DND-41 (cell line): Measurements from ENCODE around the gene MPPE1.
A peak's percentile ranks its signal among the peaks of the same experiment; 100 is the strongest.

Experiments
- ATAC-seq: fragments of 200-7000 bp; cut with Tn5 transposase; 3 replicates; pipeline ENCODE4 v1.9.1; 2021; ENCODE audit warnings: low read depth; ENCODE audit not compliant: insufficient read depth
- DNase-seq: peaks from one replicate; pipeline ENCODE4 v3.0.0-alpha.2; 2020
- H2AFZ ChIP-seq: 2 replicates; pipeline ENCODE4 v1.6.0; 2012; ENCODE audit warnings: low read depth, low read length
- H3K27ac ChIP-seq: 2 replicates; pipeline ENCODE4 v1.5.1; 2012; ENCODE audit warnings: low read length, inconsistent platforms
- H3K27me3 ChIP-seq: fragments of 200-600 bp; sonication (generic); 2 replicates; pipeline ENCODE4 v1.6.0; 2012; ENCODE audit warnings: low read length, mild to moderate bottlenecking, inconsistent platforms; ENCODE audit not compliant: insufficient read depth, poor library complexity
- H3K36me3 ChIP-seq: 2 replicates; pipeline ENCODE4 v1.5.1; 2012; ENCODE audit warnings: low read length, inconsistent platforms; ENCODE audit not compliant: insufficient read depth
- H3K4me1 ChIP-seq: 2 replicates; pipeline ENCODE4 v1.5.1; 2012; ENCODE audit warnings: mild to moderate bottlenecking, low read length; ENCODE audit not compliant: insufficient read depth
- H3K4me2 ChIP-seq: 2 replicates; pipeline ENCODE4 v1.6.0; 2012; ENCODE audit warnings: mild to moderate bottlenecking, moderate library complexity, low read length, inconsistent platforms; ENCODE audit not compliant: insufficient read depth
- H3K4me3 ChIP-seq, 2 experiments: fragments of 200-600 bp in 1 of 2; shearing (Covaris generic) in 1 of 2; 2 replicates each; pipeline ENCODE4 v1.5.1; 2012 to 2016; ENCODE audit warnings: inconsistent platforms in 2 of 2, low read length in 2 of 2, mild to moderate bottlenecking in 2 of 2, low read depth in 1 of 2, moderate library complexity in 1 of 2
- H3K79me2 ChIP-seq: 2 replicates; pipeline ENCODE4 v1.6.0; 2012; ENCODE audit warnings: low read length, inconsistent platforms; ENCODE audit not compliant: insufficient read depth
- H3K9ac ChIP-seq: 2 replicates; pipeline ENCODE4 v1.6.0; 2012; ENCODE audit warnings: low read depth, mild to moderate bottlenecking, inconsistent platforms, low read length, moderate library complexity
- H3K9me3 ChIP-seq: 2 replicates; pipeline ENCODE4 v1.5.1; 2012; ENCODE audit warnings: low read length, moderate library complexity, mild to moderate bottlenecking, inconsistent platforms; ENCODE audit not compliant: insufficient read depth, severe bottlenecking
- H4K20me1 ChIP-seq: 2 replicates; pipeline ENCODE4 v1.6.0; 2012; ENCODE audit warnings: low read length; ENCODE audit not compliant: insufficient read depth
- EZH2 ChIP-seq: IDR thresholded peaks from 3 replicates; pipeline ENCODE4 v1.6.1; 2012; ENCODE audit warnings: borderline replicate concordance, low read depth, mild to moderate bottlenecking, moderate library complexity, low read length, inconsistent platforms; ENCODE audit not compliant: severe bottlenecking
- TF ChIP-seq, protein P1 (sequence below): IDR thresholded peaks from 2 replicates; pipeline ENCODE4 v1.5.1; 2012; ENCODE audit warnings: borderline replicate concordance, low read length, moderate library complexity, mild to moderate bottlenecking; ENCODE audit not compliant: poor library complexity, severe bottlenecking; ENCODE audit errors: extremely low read depth

MPPE1 gene

DNA sequence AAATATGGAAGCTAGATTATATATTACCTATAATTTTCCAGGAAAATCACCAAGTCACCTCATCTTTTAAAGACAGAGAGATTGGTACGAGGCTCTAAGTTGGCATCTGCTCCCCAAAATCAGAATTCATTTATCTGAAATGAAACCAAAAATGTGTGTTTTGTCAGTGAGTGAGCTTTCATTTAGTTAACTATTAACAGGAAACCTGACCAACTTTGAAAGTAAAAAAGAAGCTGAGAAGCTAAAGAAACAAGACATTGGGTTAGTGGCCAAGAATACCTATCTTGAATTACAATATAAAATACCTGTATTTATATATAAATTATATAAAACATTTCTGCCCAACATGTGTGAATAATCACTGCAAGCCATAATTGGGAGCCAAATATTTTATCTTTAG, 1.9 kb downstream of the MPPE1 start:
- Histone ChIP-seq H3K9me3 (no peaks in the 10 kb centered on the region), H3K79me2 (peaks cover 19% of the 10 kb centered on the region), H4K20me1 (peaks cover 8% of the 10 kb centered on the region; the same call in 1 of the 2 replicates), H3K9ac (no peak overlapping the region), H3K27me3 (no peaks in the 10 kb centered on the region), H2AFZ (no peak overlapping the region), H3K27ac (no peak overlapping the region), H3K36me3 (peaks cover 34% of the 10 kb centered on the region), H3K4me2 (peak overlapping the region; percentile 21; the same call in 1 of the 2 replicates), H3K4me1 (peaks cover 20% of the 10 kb centered on the region), H3K4me3 (no peak overlapping the region)
- ATAC-seq, result no peak
- no peak for TF ChIP-seq EZH2
- TF ChIP-seq, protein P1, sequence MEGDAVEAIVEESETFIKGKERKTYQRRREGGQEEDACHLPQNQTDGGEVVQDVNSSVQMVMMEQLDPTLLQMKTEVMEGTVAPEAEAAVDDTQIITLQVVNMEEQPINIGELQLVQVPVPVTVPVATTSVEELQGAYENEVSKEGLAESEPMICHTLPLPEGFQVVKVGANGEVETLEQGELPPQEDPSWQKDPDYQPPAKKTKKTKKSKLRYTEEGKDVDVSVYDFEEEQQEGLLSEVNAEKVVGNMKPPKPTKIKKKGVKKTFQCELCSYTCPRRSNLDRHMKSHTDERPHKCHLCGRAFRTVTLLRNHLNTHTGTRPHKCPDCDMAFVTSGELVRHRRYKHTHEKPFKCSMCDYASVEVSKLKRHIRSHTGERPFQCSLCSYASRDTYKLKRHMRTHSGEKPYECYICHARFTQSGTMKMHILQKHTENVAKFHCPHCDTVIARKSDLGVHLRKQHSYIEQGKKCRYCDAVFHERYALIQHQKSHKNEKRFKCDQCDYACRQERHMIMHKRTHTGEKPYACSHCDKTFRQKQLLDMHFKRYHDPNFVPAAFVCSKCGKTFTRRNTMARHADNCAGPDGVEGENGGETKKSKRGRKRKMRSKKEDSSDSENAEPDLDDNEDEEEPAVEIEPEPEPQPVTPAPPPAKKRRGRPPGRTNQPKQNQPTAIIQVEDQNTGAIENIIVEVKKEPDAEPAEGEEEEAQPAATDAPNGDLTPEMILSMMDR, result no peak
- DNase-seq, result no peak

DNA sequence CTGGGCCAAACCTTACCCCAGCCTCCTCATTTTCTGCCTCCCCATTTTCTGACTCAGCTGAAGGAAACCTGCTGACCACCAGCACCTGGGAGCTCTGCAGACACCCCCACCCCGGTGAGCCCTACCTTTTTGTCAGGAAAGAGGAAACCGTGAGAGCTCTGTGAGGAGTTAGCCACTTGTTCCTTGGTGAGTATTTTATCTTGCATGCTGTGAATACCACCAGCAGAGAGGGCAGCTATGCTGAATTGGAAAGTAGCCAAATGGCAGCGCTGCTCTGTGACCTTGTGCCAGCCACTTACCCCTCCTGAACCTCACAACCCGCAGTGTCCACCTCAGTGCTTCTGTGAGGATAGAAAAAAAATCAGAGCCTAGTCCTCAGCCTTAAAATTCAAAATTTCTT, 2.5 kb downstream of the MPPE1 start:
- no peak for TF ChIP-seq EZH2
- TF ChIP-seq, protein P1, result no peak
- H3K4me3 ChIP-seq, result no peak overlapping the region
- no peak overlapping the region for H3K4me2 ChIP-seq
- no peak overlapping the region for H3K9ac ChIP-seq
- no peak overlapping the region for H3K27ac ChIP-seq
- no peak for ATAC-seq
- H4K20me1 ChIP-seq, result peaks cover 8% of the 10 kb centered on the region; the same call in 1 of the 2 replicates
- H3K4me1 ChIP-seq, result peaks cover 20% of the 10 kb centered on the region
- H3K9me3 ChIP-seq, result no peaks in the 10 kb centered on the region
- H3K27me3 ChIP-seq, result no peaks in the 10 kb centered on the region
- no peak for DNase-seq
- peaks cover 19% of the 10 kb centered on the region for H3K79me2 ChIP-seq
- H2AFZ ChIP-seq, result no peak overlapping the region
- H3K36me3 ChIP-seq, result peaks cover 34% of the 10 kb centered on the region

DNA sequence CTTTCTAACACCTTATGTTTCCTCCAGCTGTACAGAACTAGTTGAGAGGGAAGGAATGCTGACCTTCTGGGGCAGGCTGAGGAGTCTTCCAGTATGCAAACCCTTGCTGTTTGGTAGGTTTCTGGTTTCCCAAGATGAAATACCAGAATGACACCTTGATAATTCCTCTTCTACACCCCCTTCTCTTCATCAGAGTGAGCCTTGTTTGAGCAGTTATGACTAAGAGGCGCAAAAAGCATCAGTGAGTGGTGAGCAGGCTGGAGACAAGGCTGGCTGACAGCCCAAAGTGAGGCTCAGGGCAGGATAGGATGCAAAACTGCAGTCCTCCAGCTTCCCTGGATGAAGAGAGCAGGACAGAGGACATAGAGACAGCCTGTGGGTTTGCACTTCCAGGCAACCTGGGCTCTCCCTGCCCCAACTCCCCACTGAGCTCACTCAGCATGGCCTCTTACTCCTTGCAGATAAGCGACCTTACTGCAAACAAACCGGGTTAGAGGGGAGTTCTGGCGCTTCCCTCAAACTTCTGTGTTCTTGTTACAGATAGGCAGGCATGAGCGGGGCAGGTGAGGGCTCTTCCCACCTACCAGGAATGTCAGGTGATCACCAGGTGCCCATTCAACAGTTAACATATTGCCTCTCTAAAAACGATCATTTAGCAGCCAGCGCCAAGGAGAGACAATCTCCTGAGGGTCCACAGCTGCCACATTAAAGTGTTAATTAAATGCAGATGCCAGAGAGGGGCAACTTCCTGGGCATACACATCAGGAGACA, 5.4 kb downstream of the MPPE1 start:
- no peak overlapping the region for H3K4me2 ChIP-seq
- H3K36me3 ChIP-seq, result peaks cover 43% of the 10 kb centered on the region
- H3K4me1 ChIP-seq, result peaks cover 10% of the 10 kb centered on the region
- H3K4me3 ChIP-seq, result no peak overlapping the region
- DNase-seq (no peak), ATAC-seq (no peak)
- H3K9ac ChIP-seq, result no peak overlapping the region
- H2AFZ ChIP-seq, result no peak overlapping the region
- H3K27me3 ChIP-seq, result no peaks in the 10 kb centered on the region
- H3K27ac ChIP-seq, result no peak overlapping the region
- H3K79me2 ChIP-seq, result peaks cover 15% of the 10 kb centered on the region
- H4K20me1 ChIP-seq, result peaks cover 8% of the 10 kb centered on the region; the same call in 1 of the 2 replicates
- H3K9me3 ChIP-seq, result no peaks in the 10 kb centered on the region
- TF ChIP-seq, protein P1, result no peak
- no peak for TF ChIP-seq EZH2
